T-helper 1 cell treated with Interleukin-12 subunit alpha and Interleukin-12 subunit beta and Interleukin-4 antibody, amounts not matched to agents 30 ng/mL and 1 ng/mL, for 36 hours (primary cell): ENCODE data around the gene MON2. TPM values are rescaled to one million over a fixed set of nuclear protein-coding genes. Genes with fewer than 3 reads are reported as not detected.

Experiments used
- intact Hi-C: fragments of 100-400 bp; cut with micrococcal nuclease; formaldehyde crosslinking; loops from one replicate; pipeline ENCODE4 v1.15.1; 2024
- total RNA-seq: library from RNA; stranded (reverse); gene quantifications from 2 replicates; pipeline ENCODE4 v1.2.3, GENCODE V29; 2022

Gene MON2
- total RNA-seq, 1 donor from 2014 or later: 52.4 TPM

DNA sequence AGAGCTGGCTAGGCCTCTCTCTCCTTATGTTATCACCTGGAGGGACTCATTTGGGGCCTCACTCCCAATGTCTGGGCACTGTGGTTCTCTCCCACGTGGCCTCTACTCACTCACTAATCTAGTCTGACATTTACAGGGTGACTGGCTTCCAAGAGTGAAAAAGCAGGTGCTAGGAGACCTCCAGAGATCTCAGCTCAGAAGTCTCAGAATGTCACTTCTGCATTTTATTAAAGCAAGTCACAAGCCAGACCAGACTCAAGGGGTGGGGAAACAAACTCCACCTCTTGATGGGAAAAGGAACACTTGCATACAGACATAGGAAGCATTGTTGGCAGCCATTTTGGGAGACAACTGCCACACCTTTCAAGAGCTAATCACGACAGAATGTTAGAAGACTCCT, 175.9 kb downstream of the MON2 start:
- intact Hi-C loops: no loop called here

DNA sequence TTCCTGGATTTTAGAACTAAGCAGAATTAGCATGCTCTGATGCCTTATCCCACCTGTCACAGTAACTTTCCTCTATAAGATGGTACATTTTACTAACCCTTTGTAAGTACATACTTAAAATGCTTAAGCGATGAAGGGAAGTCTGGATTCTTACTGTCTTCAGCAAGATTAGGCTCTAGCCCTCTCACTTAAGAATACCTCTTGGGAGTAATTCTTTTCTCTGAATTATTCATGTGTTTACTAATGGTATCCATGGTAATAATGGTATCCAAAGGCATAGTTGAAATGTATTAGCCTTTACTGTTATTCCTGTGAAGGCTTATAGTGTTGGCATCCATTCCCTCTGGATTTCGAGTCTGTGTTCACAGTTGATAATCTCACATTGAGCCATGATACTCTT, 176.9 kb downstream of the MON2 start:
- intact Hi-C loops: no loop called here

- intact Hi-C loops: no loop called here
Measured at GRCh38 chr12:62646566-62646965, 179.9 kb downstream of the MON2 start.

- intact Hi-C loops: no loop called here
Measured at GRCh38 chr12:62647586-62647985, 181.0 kb downstream of the MON2 start.

GRCh38 chr12:62649412-62650138, 182.9 kb downstream of the MON2 start:
- intact Hi-C loops: no loop called here

Other genes starting within 250 kb of the MON2 start
- 168 and 178 TPM in 2 replicates for gene USP15, start 206.4 kb upstream of the MON2 start, total RNA-seq